ENCODE data around the gene SH3GL3. TPM values are rescaled to one million over a fixed set of nuclear protein-coding genes. Genes with fewer than 3 reads are reported as not detected.

The SH3GL3 gene
- total RNA-seq, 1 donor from 2014 or later: 0.14 TPM

- Mint-ChIP-seq H3K4me3 (ENCODE audit: low read depth) (no peak overlapping the region), H3K4me1 (ENCODE audit: low read depth) (no peaks in the 10 kb centered on the region), H3K36me3 (ENCODE audit: low read depth) (no peaks in the 10 kb centered on the region), H3K27me3 (ENCODE audit: low read depth) (peaks cover 5% of the 10 kb centered on the region), H3K9me3 (no peaks in the 10 kb centered on the region), H3K27ac (no peak overlapping the region)
- intact Hi-C loops (cut with micrococcal nuclease): no loop called here
- no peak for DNase-seq (ENCODE audit: low spot score)
These were observed 25.7 kb downstream of the SH3GL3 start for GRCh38 chr15:83472797-83473196.

- H3K4me3 Mint-ChIP-seq (ENCODE audit: low read depth): no peak overlapping the region
These were observed 27.4 kb downstream of the SH3GL3 start for GRCh38 chr15:83474578-83474977.

GRCh38 chr15:83475551-83475950 lies 28.4 kb downstream of the SH3GL3 start:
- Mint-ChIP-seq H3K4me3 (ENCODE audit: low read depth) (no peak overlapping the region), H3K36me3 (ENCODE audit: low read depth) (no peaks in the 10 kb centered on the region), H3K27me3 (ENCODE audit: low read depth) (peaks cover 2% of the 10 kb centered on the region), H3K27ac (no peak overlapping the region), H3K4me1 (ENCODE audit: low read depth) (no peaks in the 10 kb centered on the region), H3K9me3 (no peaks in the 10 kb centered on the region)
- DNase-seq (ENCODE audit: low spot score): no peak
- intact Hi-C loops (cut with micrococcal nuclease): no loop called here

More at GRCh38 chr15:83474578-83474977, 27.4 kb downstream of the SH3GL3 start:
- Mint-ChIP-seq H3K27ac (no peak overlapping the region), H3K36me3 (ENCODE audit: low read depth) (no peaks in the 10 kb centered on the region), H3K27me3 (ENCODE audit: low read depth) (peaks cover 2% of the 10 kb centered on the region), H3K9me3 (no peaks in the 10 kb centered on the region), H3K4me1 (ENCODE audit: low read depth) (no peaks in the 10 kb centered on the region)
- no peak for DNase-seq (ENCODE audit: low spot score)
- intact Hi-C loops (cut with micrococcal nuclease): no loop called here

- Mint-ChIP-seq H3K27me3 (ENCODE audit: low read depth) (peaks cover 2% of the 10 kb centered on the region), H3K4me3 (ENCODE audit: low read depth) (no peak overlapping the region), H3K4me1 (ENCODE audit: low read depth) (no peaks in the 10 kb centered on the region), H3K9me3 (no peaks in the 10 kb centered on the region), H3K36me3 (ENCODE audit: low read depth) (no peaks in the 10 kb centered on the region), H3K27ac (no peak overlapping the region)
- intact Hi-C loops (cut with micrococcal nuclease): no loop called here
- DNase-seq (ENCODE audit: low spot score): no peak
These were observed 28.9 kb downstream of the SH3GL3 start for GRCh38 chr15:83476066-83476465.

GRCh38 chr15:83476708-83477107 lies 29.6 kb downstream of the SH3GL3 start:
- no peak overlapping the region for H3K4me3 Mint-ChIP-seq (ENCODE audit: low read depth)
- H3K4me1 Mint-ChIP-seq (ENCODE audit: low read depth): no peaks in the 10 kb centered on the region
- H3K27me3 Mint-ChIP-seq (ENCODE audit: low read depth): peaks cover 2% of the 10 kb centered on the region
- no peak for DNase-seq (ENCODE audit: low spot score)
- intact Hi-C loops (cut with micrococcal nuclease): no loop called here
- no peaks in the 10 kb centered on the region for H3K36me3 Mint-ChIP-seq (ENCODE audit: low read depth)
- H3K9me3 Mint-ChIP-seq: no peaks in the 10 kb centered on the region
- H3K27ac Mint-ChIP-seq: no peak overlapping the region

GRCh38 chr15:83477172-83477807 lies 30.1 kb downstream of the SH3GL3 start:
- DNase-seq (ENCODE audit: low spot score): no peak
- Mint-ChIP-seq H3K4me3 (ENCODE audit: low read depth) (no peak overlapping the region), H3K36me3 (ENCODE audit: low read depth) (no peaks in the 10 kb centered on the region), H3K9me3 (no peaks in the 10 kb centered on the region), H3K27me3 (ENCODE audit: low read depth) (peaks cover under 1% of the 10 kb centered on the region), H3K27ac (no peak overlapping the region), H3K4me1 (ENCODE audit: low read depth) (no peaks in the 10 kb centered on the region)
- intact Hi-C loops (cut with micrococcal nuclease): no loop called here

GRCh38 chr15:83477808-83478537 lies 30.8 kb downstream of the SH3GL3 start:
- intact Hi-C loops (cut with micrococcal nuclease): no loop called here
- H3K4me3 Mint-ChIP-seq (ENCODE audit: low read depth): no peak overlapping the region
- H3K9me3 Mint-ChIP-seq: no peaks in the 10 kb centered on the region
- H3K36me3 Mint-ChIP-seq (ENCODE audit: low read depth): no peaks in the 10 kb centered on the region
- H3K27me3 Mint-ChIP-seq (ENCODE audit: low read depth): no peaks in the 10 kb centered on the region
- H3K4me1 Mint-ChIP-seq (ENCODE audit: low read depth): no peaks in the 10 kb centered on the region
- no peak overlapping the region for H3K27ac Mint-ChIP-seq
- DNase-seq (ENCODE audit: low spot score): no peak

- Mint-ChIP-seq H3K4me1 (ENCODE audit: low read depth) (no peaks in the 10 kb centered on the region), H3K27me3 (ENCODE audit: low read depth) (no peaks in the 10 kb centered on the region), H3K27ac (no peak overlapping the region)
These were observed 36.5 kb downstream of the SH3GL3 start for GRCh38 chr15:83483612-83484011.

GRCh38 chr15:83484636-83485035 lies 37.5 kb downstream of the SH3GL3 start:
- peaks cover 12% of the 10 kb centered on the region for H3K9me3 Mint-ChIP-seq
- H3K4me3 Mint-ChIP-seq (ENCODE audit: low read depth): no peak overlapping the region
- H3K27ac Mint-ChIP-seq: no peak overlapping the region
- no peaks in the 10 kb centered on the region for H3K36me3 Mint-ChIP-seq (ENCODE audit: low read depth)
- no peaks in the 10 kb centered on the region for H3K4me1 Mint-ChIP-seq (ENCODE audit: low read depth)
- no peaks in the 10 kb centered on the region for H3K27me3 Mint-ChIP-seq (ENCODE audit: low read depth)
- no peak for DNase-seq (ENCODE audit: low spot score)
- intact Hi-C loops (cut with micrococcal nuclease): no loop called here

More at GRCh38 chr15:83483612-83484011, 36.5 kb downstream of the SH3GL3 start:
- H3K4me3 Mint-ChIP-seq (ENCODE audit: low read depth): no peak overlapping the region
- H3K36me3 Mint-ChIP-seq (ENCODE audit: low read depth): no peaks in the 10 kb centered on the region
- intact Hi-C loops (cut with micrococcal nuclease): no loop called here
- H3K9me3 Mint-ChIP-seq: peaks cover 12% of the 10 kb centered on the region
- DNase-seq (ENCODE audit: low spot score): no peak

GRCh38 chr15:83486363-83486762 lies 39.2 kb downstream of the SH3GL3 start:
- no peaks in the 10 kb centered on the region for H3K36me3 Mint-ChIP-seq (ENCODE audit: low read depth)
- no peak for DNase-seq (ENCODE audit: low spot score)
- intact Hi-C loops (cut with micrococcal nuclease): no loop called here

GRCh38 chr15:83487519-83487918 lies 40.4 kb downstream of the SH3GL3 start:
- H3K27ac Mint-ChIP-seq: no peak overlapping the region
- intact Hi-C loops (cut with micrococcal nuclease): no loop called here

More at GRCh38 chr15:83486363-83486762, 39.2 kb downstream of the SH3GL3 start:
- H3K27ac Mint-ChIP-seq: no peak overlapping the region
- no peaks in the 10 kb centered on the region for H3K4me1 Mint-ChIP-seq (ENCODE audit: low read depth)
- H3K27me3 Mint-ChIP-seq (ENCODE audit: low read depth): no peaks in the 10 kb centered on the region
- H3K9me3 Mint-ChIP-seq: peaks cover 12% of the 10 kb centered on the region
- no peak overlapping the region for H3K4me3 Mint-ChIP-seq (ENCODE audit: low read depth)

GRCh38 chr15:83489690-83490089 lies 42.5 kb downstream of the SH3GL3 start:
- no peak overlapping the region for H3K4me3 Mint-ChIP-seq (ENCODE audit: low read depth)
- no peaks in the 10 kb centered on the region for H3K36me3 Mint-ChIP-seq (ENCODE audit: low read depth)
- H3K27me3 Mint-ChIP-seq (ENCODE audit: low read depth): no peaks in the 10 kb centered on the region
- DNase-seq (ENCODE audit: low spot score): no peak
- peaks cover 12% of the 10 kb centered on the region for H3K9me3 Mint-ChIP-seq
- H3K4me1 Mint-ChIP-seq (ENCODE audit: low read depth): no peaks in the 10 kb centered on the region
- no peak overlapping the region for H3K27ac Mint-ChIP-seq
- intact Hi-C loops (cut with micrococcal nuclease): no loop called here

More at GRCh38 chr15:83487519-83487918, 40.4 kb downstream of the SH3GL3 start:
- Mint-ChIP-seq H3K4me3 (ENCODE audit: low read depth) (no peak overlapping the region), H3K27me3 (ENCODE audit: low read depth) (no peaks in the 10 kb centered on the region), H3K4me1 (ENCODE audit: low read depth) (no peaks in the 10 kb centered on the region), H3K9me3 (peaks cover 12% of the 10 kb centered on the region), H3K36me3 (ENCODE audit: low read depth) (no peaks in the 10 kb centered on the region)
- no peak for DNase-seq (ENCODE audit: low spot score)

GRCh38 chr15:83491486-83491885 lies 44.3 kb downstream of the SH3GL3 start:
- Mint-ChIP-seq H3K27ac (no peak overlapping the region), H3K4me3 (ENCODE audit: low read depth) (no peak overlapping the region), H3K36me3 (ENCODE audit: low read depth) (no peaks in the 10 kb centered on the region), H3K9me3 (peaks cover 6% of the 10 kb centered on the region), H3K27me3 (ENCODE audit: low read depth) (no peaks in the 10 kb centered on the region), H3K4me1 (ENCODE audit: low read depth) (no peaks in the 10 kb centered on the region)
- intact Hi-C loops (cut with micrococcal nuclease): no loop called here
- no peak for DNase-seq (ENCODE audit: low spot score)
